Measurements from ENCODE around the gene DSCAM. TPM values are rescaled to one million over a fixed set of nuclear protein-coding genes. Genes with fewer than 3 reads are reported as not detected.

Gene DSCAM
- total and polyA plus RNA-seq, 2 experiments from 2014 or later = 0.07 TPM; not detected in 1

GRCh38 chr21:40770435-40771055 is 76.4 kb downstream of the DSCAM start:
- Histone ChIP-seq H3K4me3 (no peak overlapping the region), H2AFZ (no peak overlapping the region), H3K9me2 (ENCODE audit: insufficient read depth) (no peaks in the 10 kb centered on the region), H3K4me2 (no peak overlapping the region), H3K36me3 (ENCODE audit: insufficient read depth) (no peaks in the 10 kb centered on the region; the same call in 1 of the 2 replicates), H3K27me3 (ENCODE audit: insufficient read depth) (no peaks in the 10 kb centered on the region), H4K20me1 (replicated peaks; ENCODE audit: insufficient read depth) (no peaks in the 10 kb centered on the region), H3K79me2 (replicated peaks; ENCODE audit: insufficient read depth) (no peaks in the 10 kb centered on the region), H3K4me1 (ENCODE audit: insufficient read depth) (no peaks in the 10 kb centered on the region), H3F3A (replicated peaks; ENCODE audit: low read depth) (no peaks in the 10 kb centered on the region), H3K27ac (ENCODE audit: low read depth) (no peak overlapping the region)
- ATAC-seq (no peak), DNase-seq (ENCODE audit: low spot score) (no peak)
- Mint-ChIP-seq H3K9me3 (peaks cover 94% of the 10 kb centered on the region), H3K27me3 (ENCODE audit: insufficient read depth, low read depth, poor library complexity) (no peaks in the 10 kb centered on the region), H3K27ac (no peak overlapping the region), H3K4me1 (no peaks in the 10 kb centered on the region), H3K4me3 (no peak overlapping the region), H3K36me3 (ENCODE audit: low read depth) (peaks cover 11% of the 10 kb centered on the region; the same call in 1 of the 3 replicates)
- TF ChIP-seq ZNF114 (CRISPR knock-in tag; IDR thresholded peaks at IDR 0.05) = no peak
- TF ChIP-seq, protein P1, sequence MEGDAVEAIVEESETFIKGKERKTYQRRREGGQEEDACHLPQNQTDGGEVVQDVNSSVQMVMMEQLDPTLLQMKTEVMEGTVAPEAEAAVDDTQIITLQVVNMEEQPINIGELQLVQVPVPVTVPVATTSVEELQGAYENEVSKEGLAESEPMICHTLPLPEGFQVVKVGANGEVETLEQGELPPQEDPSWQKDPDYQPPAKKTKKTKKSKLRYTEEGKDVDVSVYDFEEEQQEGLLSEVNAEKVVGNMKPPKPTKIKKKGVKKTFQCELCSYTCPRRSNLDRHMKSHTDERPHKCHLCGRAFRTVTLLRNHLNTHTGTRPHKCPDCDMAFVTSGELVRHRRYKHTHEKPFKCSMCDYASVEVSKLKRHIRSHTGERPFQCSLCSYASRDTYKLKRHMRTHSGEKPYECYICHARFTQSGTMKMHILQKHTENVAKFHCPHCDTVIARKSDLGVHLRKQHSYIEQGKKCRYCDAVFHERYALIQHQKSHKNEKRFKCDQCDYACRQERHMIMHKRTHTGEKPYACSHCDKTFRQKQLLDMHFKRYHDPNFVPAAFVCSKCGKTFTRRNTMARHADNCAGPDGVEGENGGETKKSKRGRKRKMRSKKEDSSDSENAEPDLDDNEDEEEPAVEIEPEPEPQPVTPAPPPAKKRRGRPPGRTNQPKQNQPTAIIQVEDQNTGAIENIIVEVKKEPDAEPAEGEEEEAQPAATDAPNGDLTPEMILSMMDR (conservative IDR thresholded peaks at IDR 0.05; ENCODE audit: low read depth in 2 of 2) = no peak
- TF ChIP-seq NANOG (IDR thresholded peaks at IDR 0.05; ENCODE audit: borderline replicate concordance) = no peak
- no peak for TF ChIP-seq EZH2 (IDR thresholded peaks at IDR 0.05; ENCODE audit: low read depth, unreplicated experiment)
- TF ChIP-seq, protein P2, sequence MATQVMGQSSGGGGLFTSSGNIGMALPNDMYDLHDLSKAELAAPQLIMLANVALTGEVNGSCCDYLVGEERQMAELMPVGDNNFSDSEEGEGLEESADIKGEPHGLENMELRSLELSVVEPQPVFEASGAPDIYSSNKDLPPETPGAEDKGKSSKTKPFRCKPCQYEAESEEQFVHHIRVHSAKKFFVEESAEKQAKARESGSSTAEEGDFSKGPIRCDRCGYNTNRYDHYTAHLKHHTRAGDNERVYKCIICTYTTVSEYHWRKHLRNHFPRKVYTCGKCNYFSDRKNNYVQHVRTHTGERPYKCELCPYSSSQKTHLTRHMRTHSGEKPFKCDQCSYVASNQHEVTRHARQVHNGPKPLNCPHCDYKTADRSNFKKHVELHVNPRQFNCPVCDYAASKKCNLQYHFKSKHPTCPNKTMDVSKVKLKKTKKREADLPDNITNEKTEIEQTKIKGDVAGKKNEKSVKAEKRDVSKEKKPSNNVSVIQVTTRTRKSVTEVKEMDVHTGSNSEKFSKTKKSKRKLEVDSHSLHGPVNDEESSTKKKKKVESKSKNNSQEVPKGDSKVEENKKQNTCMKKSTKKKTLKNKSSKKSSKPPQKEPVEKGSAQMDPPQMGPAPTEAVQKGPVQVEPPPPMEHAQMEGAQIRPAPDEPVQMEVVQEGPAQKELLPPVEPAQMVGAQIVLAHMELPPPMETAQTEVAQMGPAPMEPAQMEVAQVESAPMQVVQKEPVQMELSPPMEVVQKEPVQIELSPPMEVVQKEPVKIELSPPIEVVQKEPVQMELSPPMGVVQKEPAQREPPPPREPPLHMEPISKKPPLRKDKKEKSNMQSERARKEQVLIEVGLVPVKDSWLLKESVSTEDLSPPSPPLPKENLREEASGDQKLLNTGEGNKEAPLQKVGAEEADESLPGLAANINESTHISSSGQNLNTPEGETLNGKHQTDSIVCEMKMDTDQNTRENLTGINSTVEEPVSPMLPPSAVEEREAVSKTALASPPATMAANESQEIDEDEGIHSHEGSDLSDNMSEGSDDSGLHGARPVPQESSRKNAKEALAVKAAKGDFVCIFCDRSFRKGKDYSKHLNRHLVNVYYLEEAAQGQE (IDR thresholded peaks at IDR 0.05; ENCODE audit: unreplicated experiment) = no peak
- TF ChIP-seq POLR2AphosphoS5 (IDR thresholded peaks at IDR 0.05; ENCODE audit: low read depth) = no peak
- no peak for TF ChIP-seq ZNF462 (CRISPR knock-in tag; IDR thresholded peaks at IDR 0.05)
- no peak for TF ChIP-seq EZH2phosphoT487 (IDR thresholded peaks at IDR 0.05; ENCODE audit: unreplicated experiment)
- no peak for TF ChIP-seq ZNF331 (CRISPR knock-in tag; IDR thresholded peaks at IDR 0.05; ENCODE audit: low read depth)
- TF ChIP-seq STAT1 (IDR thresholded peaks at IDR 0.05; ENCODE audit: unreplicated experiment) = no peak

All from GM23338 (cell line).